Measurements from ENCODE around the gene TAS2R30. TPM values are rescaled to one million over a fixed set of nuclear protein-coding genes. Genes with fewer than 3 reads are reported as not detected.
"Not testable (repeated sequence)": the region's sequence is repeated elsewhere in the genome, so short reads cannot be mapped to it uniquely, and the experiment has no call there.

Gene TAS2R30
- total RNA-seq, 1 donor from 2014 or later, result 1.7 TPM

DNA sequence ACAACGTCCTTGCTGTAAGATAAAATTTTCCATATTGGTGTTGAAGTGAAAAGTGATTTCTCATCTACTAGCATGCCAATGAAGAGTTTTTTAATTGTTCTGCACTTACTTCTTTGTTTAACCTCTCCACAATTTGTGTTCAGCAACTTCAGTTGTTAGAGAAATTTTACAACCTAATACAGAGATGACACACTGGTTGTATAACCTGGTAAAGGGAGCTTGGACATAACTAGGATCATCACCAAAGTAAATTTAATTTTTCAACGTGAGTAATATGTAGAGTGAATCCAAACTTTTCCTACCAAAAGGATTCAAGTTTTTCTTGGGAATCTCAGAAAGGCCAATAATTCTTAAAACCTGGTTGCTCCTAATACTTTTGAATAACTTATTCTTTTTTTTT lies 28.9 kb downstream of the TAS2R30 start:
- DNase-seq (ENCODE audit: low read depth) (no peak), FAIRE-seq (peak; percentile 23)
- H3K36me3 ChIP-seq (ENCODE audit: insufficient read depth, low read length), result no peaks in the 10 kb centered on the region
- H3K27ac Mint-ChIP-seq (ENCODE audit: unreplicated experiment), result no peak overlapping the region
- peaks cover 28% of the 10 kb centered on the region for H4K20me1 ChIP-seq (ENCODE audit: insufficient read depth, low read length)
- TF ChIP-seq, protein P1, sequence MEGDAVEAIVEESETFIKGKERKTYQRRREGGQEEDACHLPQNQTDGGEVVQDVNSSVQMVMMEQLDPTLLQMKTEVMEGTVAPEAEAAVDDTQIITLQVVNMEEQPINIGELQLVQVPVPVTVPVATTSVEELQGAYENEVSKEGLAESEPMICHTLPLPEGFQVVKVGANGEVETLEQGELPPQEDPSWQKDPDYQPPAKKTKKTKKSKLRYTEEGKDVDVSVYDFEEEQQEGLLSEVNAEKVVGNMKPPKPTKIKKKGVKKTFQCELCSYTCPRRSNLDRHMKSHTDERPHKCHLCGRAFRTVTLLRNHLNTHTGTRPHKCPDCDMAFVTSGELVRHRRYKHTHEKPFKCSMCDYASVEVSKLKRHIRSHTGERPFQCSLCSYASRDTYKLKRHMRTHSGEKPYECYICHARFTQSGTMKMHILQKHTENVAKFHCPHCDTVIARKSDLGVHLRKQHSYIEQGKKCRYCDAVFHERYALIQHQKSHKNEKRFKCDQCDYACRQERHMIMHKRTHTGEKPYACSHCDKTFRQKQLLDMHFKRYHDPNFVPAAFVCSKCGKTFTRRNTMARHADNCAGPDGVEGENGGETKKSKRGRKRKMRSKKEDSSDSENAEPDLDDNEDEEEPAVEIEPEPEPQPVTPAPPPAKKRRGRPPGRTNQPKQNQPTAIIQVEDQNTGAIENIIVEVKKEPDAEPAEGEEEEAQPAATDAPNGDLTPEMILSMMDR (IDR thresholded peaks at IDR 0.05; ENCODE audit: insufficient read depth, low read depth, low read length), result no peak
- no peak for TF ChIP-seq EZH2 (IDR thresholded peaks at IDR 0.05; ENCODE audit: insufficient read depth, low read length)
- H3K27ac ChIP-seq (ENCODE audit: low read depth, low read length), result no peak overlapping the region
- H3K79me2 ChIP-seq (ENCODE audit: insufficient read depth, low read length), result peaks cover 69% of the 10 kb centered on the region
- no peaks in the 10 kb centered on the region for H3K27me3 ChIP-seq (ENCODE audit: insufficient read depth, low read length)
- H3K4me1 Mint-ChIP-seq (ENCODE audit: low read depth, unreplicated experiment), result peaks cover 7% of the 10 kb centered on the region
- H3K9me3 ChIP-seq (ENCODE audit: insufficient read depth, low read depth, low read length), result no peaks in the 10 kb centered on the region
- no peaks in the 10 kb centered on the region for H3K27me3 Mint-ChIP-seq (ENCODE audit: low read depth, unreplicated experiment)
- H2AFZ ChIP-seq (ENCODE audit: low read depth, low read length), result no peak overlapping the region
- H3K4me2 ChIP-seq (ENCODE audit: low read length), result no peak overlapping the region
- H3K9me3 Mint-ChIP-seq (ENCODE audit: unreplicated experiment), result peaks cover 9% of the 10 kb centered on the region
- H3K4me3 ChIP-seq (ENCODE audit: insufficient read depth, low read depth, low read length), result no peak overlapping the region
- H3K9ac ChIP-seq (ENCODE audit: low read length), result no peak overlapping the region
- no peak overlapping the region for H3K4me3 Mint-ChIP-seq (ENCODE audit: unreplicated experiment)
- peaks cover 12% of the 10 kb centered on the region for H3K36me3 Mint-ChIP-seq (ENCODE audit: low read depth, unreplicated experiment)
- H3K4me1 ChIP-seq (ENCODE audit: insufficient read depth, low read length), result no peaks in the 10 kb centered on the region

DNA sequence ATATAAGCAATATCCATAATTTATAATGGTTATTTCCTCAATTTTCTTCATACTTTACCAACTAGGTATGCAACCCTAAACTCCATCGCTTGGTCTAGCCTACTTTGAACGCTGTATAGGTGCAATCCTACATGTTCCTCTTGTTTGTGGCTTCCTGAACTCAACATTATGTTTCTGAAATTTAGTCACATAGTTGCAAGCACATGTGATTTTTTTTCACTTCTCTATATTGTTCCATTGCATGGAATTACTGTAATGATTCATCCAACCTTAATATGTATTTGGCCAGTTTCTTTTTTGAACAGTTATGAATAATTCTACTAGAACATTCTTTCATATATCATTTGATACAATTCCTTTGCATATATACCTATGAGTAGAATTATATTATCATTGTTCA lies 39.5 kb downstream of the TAS2R30 start:
- H3K4me1 ChIP-seq (ENCODE audit: insufficient read depth, low read length); H3K9ac ChIP-seq (ENCODE audit: low read length); H2AFZ ChIP-seq (ENCODE audit: low read depth, low read length); H3K27me3 ChIP-seq (ENCODE audit: insufficient read depth, low read length); H3K27ac ChIP-seq (ENCODE audit: low read depth, low read length); H3K4me3 Mint-ChIP-seq (ENCODE audit: unreplicated experiment); H3K27ac Mint-ChIP-seq (ENCODE audit: unreplicated experiment); H3K9me3 ChIP-seq (ENCODE audit: insufficient read depth, low read depth, low read length); DNase-seq (ENCODE audit: low read depth); FAIRE-seq; H3K36me3 Mint-ChIP-seq (ENCODE audit: low read depth, unreplicated experiment); H3K36me3 ChIP-seq (ENCODE audit: insufficient read depth, low read length); H3K4me3 ChIP-seq (ENCODE audit: insufficient read depth, low read depth, low read length); H3K4me1 Mint-ChIP-seq (ENCODE audit: low read depth, unreplicated experiment); H3K4me2 ChIP-seq (ENCODE audit: low read length); H3K9me3 Mint-ChIP-seq (ENCODE audit: unreplicated experiment); H3K27me3 Mint-ChIP-seq (ENCODE audit: low read depth, unreplicated experiment): not testable (repeated sequence)
- Histone ChIP-seq H3K79me2 (ENCODE audit: insufficient read depth, low read length) (peaks cover 14% of the 10 kb centered on the region), H4K20me1 (ENCODE audit: insufficient read depth, low read length) (peaks cover 12% of the 10 kb centered on the region)

DNA sequence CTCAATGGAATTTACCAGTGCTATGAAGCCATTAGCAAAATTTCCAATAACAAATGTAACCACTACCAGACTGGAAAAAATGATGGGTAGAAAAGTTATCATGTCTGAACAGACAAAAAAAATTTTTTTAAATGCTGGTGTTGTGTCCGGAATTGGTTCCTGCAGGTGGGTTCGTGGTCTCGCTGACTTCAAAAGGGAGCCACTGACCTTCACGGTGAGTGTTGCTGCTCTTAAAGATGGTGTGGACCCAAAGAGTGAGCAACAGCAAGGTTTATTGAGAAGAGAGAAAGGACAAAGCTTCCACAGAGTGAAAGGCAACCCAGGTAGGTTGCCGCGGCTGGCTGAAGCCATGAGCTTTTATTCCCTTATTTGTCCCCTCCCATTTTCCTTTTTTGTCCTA lies 42.3 kb downstream of the TAS2R30 start, which contains the start of gene TAS2R43:
TSS of gene TAS2R43 (minus strand) at position 186 of the 400 bp plus-strand sequence. CDS start at position 102, 84 bp downstream.
- TF ChIP-seq, protein P1 (IDR thresholded peaks at IDR 0.05; ENCODE audit: insufficient read depth, low read depth, low read length), result no peak
- TF ChIP-seq EZH2 (IDR thresholded peaks at IDR 0.05; ENCODE audit: insufficient read depth, low read length), result no peak
- H3K4me1 Mint-ChIP-seq (ENCODE audit: low read depth, unreplicated experiment), result no peaks in the 10 kb centered on the region

More for the DNA sequence above, 42.3 kb downstream of the TAS2R30 start, which contains the start of gene TAS2R43:
- Histone ChIP-seq H3K4me1 (ENCODE audit: insufficient read depth, low read length) (no peaks in the 10 kb centered on the region), H3K79me2 (ENCODE audit: insufficient read depth, low read length) (peaks cover 3% of the 10 kb centered on the region), H3K9me3 (ENCODE audit: insufficient read depth, low read depth, low read length) (no peaks in the 10 kb centered on the region), H3K9ac (ENCODE audit: low read length) (no peak within 1 kb of the TSS), H3K27me3 (ENCODE audit: insufficient read depth, low read length) (no peaks in the 10 kb centered on the region), H4K20me1 (ENCODE audit: insufficient read depth, low read length) (peaks cover 7% of the 10 kb centered on the region), H3K4me3 (ENCODE audit: insufficient read depth, low read depth, low read length) (no peak within 1 kb of the TSS), H3K4me2 (ENCODE audit: low read length) (no peak within 1 kb of the TSS), H2AFZ (ENCODE audit: low read depth, low read length) (no peak within 1 kb of the TSS), H3K27ac (ENCODE audit: low read depth, low read length) (no peak within 1 kb of the TSS), H3K36me3 (ENCODE audit: insufficient read depth, low read length) (no peaks in the 10 kb centered on the region)
- H3K27me3 Mint-ChIP-seq (ENCODE audit: low read depth, unreplicated experiment), result no peaks in the 10 kb centered on the region
- no peak within 1 kb of the TSS for H3K27ac Mint-ChIP-seq (ENCODE audit: unreplicated experiment)
- H3K36me3 Mint-ChIP-seq (ENCODE audit: low read depth, unreplicated experiment), result peaks cover 2% of the 10 kb centered on the region
- FAIRE-seq (no peak), DNase-seq (ENCODE audit: low read depth) (no peak)
- no peak within 1 kb of the TSS for H3K4me3 Mint-ChIP-seq (ENCODE audit: unreplicated experiment)
- no peaks in the 10 kb centered on the region for H3K9me3 Mint-ChIP-seq (ENCODE audit: unreplicated experiment)

Measured in astrocyte (in vitro differentiated cells and primary cell).